Retinal pigment epithelial cell (primary cell): ENCODE measurements around the gene DPY30.

ENCODE experiments used
- DNase-seq: peaks from one replicate; pipeline ENCODE4 v3.0.0-alpha.2; 2010; ENCODE audit warnings: low read depth
- H3K4me3 ChIP-seq: 2 replicates; pipeline ENCODE4 v1.5.1; 2011; ENCODE audit warnings: mild to moderate bottlenecking, low read length, control low read depth, moderate library complexity
- CTCF ChIP-seq: conservative IDR thresholded peaks from 2 replicates; pipeline ENCODE4 v1.5.1; 2011; ENCODE audit warnings: low read depth, low read length, control low read depth, inconsistent platforms

DPY30 gene

GRCh38 chr2:31992934-31993333, 46.7 kb downstream of the DPY30 start:
- DNase-seq = no peak
- TF ChIP-seq CTCF = no peak
- H3K4me3 ChIP-seq = no peak overlapping the region

DNA sequence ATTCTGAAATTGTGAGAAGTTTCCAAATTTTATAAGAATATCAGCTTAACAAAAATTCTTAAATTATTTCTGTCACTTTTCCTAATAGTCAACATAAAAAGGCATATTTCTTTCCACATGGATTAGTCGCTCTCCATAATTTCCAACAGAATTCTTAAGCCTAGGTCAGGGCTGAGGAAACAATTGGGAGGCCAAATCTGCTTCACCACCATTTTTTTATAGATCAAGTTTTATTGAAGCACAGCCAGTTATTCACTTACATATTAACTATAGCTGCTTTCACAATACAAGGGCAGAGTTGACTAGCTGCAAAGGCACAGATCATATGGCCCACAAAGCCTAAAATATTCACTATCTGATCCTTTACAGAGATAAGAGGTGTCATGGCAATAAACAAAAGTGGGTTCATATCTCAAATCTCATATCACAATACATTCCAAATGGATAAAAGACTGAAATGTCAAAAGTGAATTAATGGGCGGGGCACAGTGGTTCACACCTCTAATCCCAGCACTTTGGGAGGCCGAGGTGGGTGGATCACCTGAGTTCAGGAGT, 47.5 kb downstream of the DPY30 start:
- no peak for DNase-seq
- TF ChIP-seq CTCF = no peak
- H3K4me3 ChIP-seq = no peak overlapping the region

GRCh38 chr2:31989946-31990345, 49.7 kb downstream of the DPY30 start:
- DNase-seq = no peak
- no peak for TF ChIP-seq CTCF
- no peak overlapping the region for H3K4me3 ChIP-seq

GRCh38 chr2:31987454-31988220, 52.0 kb downstream of the DPY30 start:
- no peak for DNase-seq
- TF ChIP-seq CTCF = no peak
- H3K4me3 ChIP-seq = no peak overlapping the region

GRCh38 chr2:31986906-31987305, 52.7 kb downstream of the DPY30 start:
- TF ChIP-seq CTCF = no peak
- H3K4me3 ChIP-seq = no peak overlapping the region
- no peak for DNase-seq

- DNase-seq = no peak
- no peak for TF ChIP-seq CTCF
These were observed 55.7 kb downstream of the DPY30 start for GRCh38 chr2:31983762-31984467.

More at GRCh38 chr2:31983762-31984467, 55.7 kb downstream of the DPY30 start:
- no peak overlapping the region for H3K4me3 ChIP-seq
